Natural killer cell (primary cell): ENCODE results near the gene CFL1. TPM values are rescaled to one million over a fixed set of nuclear protein-coding genes. Genes with fewer than 3 reads are reported as not detected.

Experiments used
- ATAC-seq, 3 donors: fragments of 150-1000 bp in 2 of 3; fragments of 200-7000 bp in 1 of 3; cut with Tn5 transposase; 1 replicate in 1 of 3; 2 replicates in 2 of 3; pipeline ENCODE4 v1.10.0; 2021; ENCODE audit warnings: mild to moderate bottlenecking in 2 of 3, moderate library complexity in 2 of 3
- DNase-seq, 2 donors: peaks; one replicate each; pipeline versions ENCODE4 v3.0.0 to v3.0.0-alpha.2; 2013 to 2021; ENCODE audit warnings: mixed read lengths in 1 of 2
- H3K27ac ChIP-seq: one replicate; pipeline ENCODE4 v1.5.1; 2013; ENCODE audit warnings: mild to moderate bottlenecking, low read length
- H3K27me3 ChIP-seq: one replicate; pipeline ENCODE4 v1.6.1; 2013; ENCODE audit warnings: low read length; ENCODE audit not compliant: control insufficient read depth, insufficient read depth
- H3K36me3 ChIP-seq: one replicate; pipeline ENCODE4 v1.6.1; 2013; ENCODE audit warnings: low read length; ENCODE audit not compliant: control insufficient read depth, insufficient read depth
- H3K4me1 ChIP-seq: one replicate; pipeline ENCODE4 v1.6.1; 2013; ENCODE audit warnings: low read length; ENCODE audit not compliant: control insufficient read depth, insufficient read depth
- H3K4me3 ChIP-seq: one replicate; pipeline ENCODE4 v1.5.1; 2013; ENCODE audit warnings: low read length
- H3K9me3 ChIP-seq: one replicate; pipeline ENCODE4 v1.6.1; 2013; ENCODE audit warnings: low read length; ENCODE audit not compliant: control insufficient read depth, insufficient read depth
- H3K27ac Mint-ChIP-seq, 2 donors: one replicate each; pipeline ENCODE4 v1.8.0; 2022; ENCODE audit warnings: mild to moderate bottlenecking in 2 of 2, mixed read lengths in 2 of 2, moderate library complexity in 1 of 2
- H3K27me3 Mint-ChIP-seq, 2 donors: one replicate each; pipeline ENCODE4 v1.8.0; 2022; ENCODE audit warnings: low read depth in 2 of 2, mixed read lengths in 2 of 2
- H3K36me3 Mint-ChIP-seq: one replicate; pipeline ENCODE4 v1.8.0; 2022; ENCODE audit warnings: mixed read lengths
- H3K4me1 Mint-ChIP-seq, 2 donors: one replicate each; pipeline ENCODE4 v1.8.0; 2022; ENCODE audit warnings: mixed read lengths in 2 of 2
- H3K4me3 Mint-ChIP-seq: one replicate; pipeline ENCODE4 v1.8.0; 2022; ENCODE audit warnings: mild to moderate bottlenecking, moderate library complexity, mixed read lengths
- H3K9me3 Mint-ChIP-seq, 2 donors: one replicate each; pipeline ENCODE4 v1.8.0; 2022; ENCODE audit warnings: mixed read lengths in 2 of 2
- CTCF ChIP-seq: fragments of 200-600 bp; IDR thresholded peaks from one replicate; pipeline ENCODE4 v1.8.0; 2022; ENCODE audit warnings: antibody characterized with exemption
- WGBS: methylation state at CpG from one replicate; pipeline ENCODE4 v1.1.7; 2013; ENCODE audit warnings: missing lambda C conversion rate; ENCODE audit not compliant: insufficient coverage; 5-methylcytosine and 5-hydroxymethylcytosine counted together
- intact Hi-C: fragments of 100-400 bp; cut with micrococcal nuclease; formaldehyde crosslinking; loops from one replicate; pipeline ENCODE4 v1.14.2; 2022
- total RNA-seq, 4 donors: library from RNA; stranded (reverse); fragments of 120-200 nt in 1 of 4; gene quantifications; one replicate each; pipeline versions ENCODE4 v1.2.3 to v1.2.4, GENCODE V29; 2013 to 2022

The CFL1 gene
- total RNA-seq, 3 donors from 2014 or later (not counting 1 experiment from before 2014, with no cell fraction given), result 1,035 to 1,220 (median 1,095) TPM

- Histone ChIP-seq H3K4me3 (peak within 1 kb of the TSS; percentile 80), H3K36me3 (peaks cover 42% of the 10 kb centered on the region), H3K27me3 (no peaks in the 10 kb centered on the region), H3K4me1 (peaks cover 42% of the 10 kb centered on the region), H3K27ac (peak within 1 kb of the TSS; percentile 85), H3K9me3 (no peaks in the 10 kb centered on the region)
- peak within 1 kb of the TSS; percentile 98 for H3K4me3 Mint-ChIP-seq
- peak within 1 kb of the TSS; percentile 97 to 98 for H3K27ac Mint-ChIP-seq
- peak; percentile 86 for TF ChIP-seq CTCF
- H3K9me3 Mint-ChIP-seq, result no peaks in the 10 kb centered on the region
- H3K4me1 Mint-ChIP-seq, result peaks cover 45 to 56% of the 10 kb centered on the region in 2 donors
- peak; percentile 97 for DNase-seq
- H3K36me3 Mint-ChIP-seq, result no peaks in the 10 kb centered on the region
- intact Hi-C loops, result loop anchor here (1.0 kb wide), 1 partner anchor 101 kb away; the partner anchor contains the start of gene SART1
- under 1% methylated on average over 78 of the region's 78 CpGs for WGBS
- no peaks in the 10 kb centered on the region for H3K27me3 Mint-ChIP-seq
- peak; percentile 38 to 66 (median 41) for ATAC-seq
Observed at GRCh38 chr11:65860278-65861164, 2.5 kb upstream of the CFL1 start, which contains the start of gene MUS81. TSS of gene MUS81 (plus strand) at chr11:65860433. CDS start at chr11:65860754, 321 bp downstream.

- Histone ChIP-seq H3K4me3 (peak overlapping the region; percentile 80), H3K36me3 (peaks cover 42% of the 10 kb centered on the region), H3K9me3 (no peaks in the 10 kb centered on the region), H3K27me3 (no peaks in the 10 kb centered on the region), H3K4me1 (peaks cover 48% of the 10 kb centered on the region), H3K27ac (peak overlapping the region; percentile 85)
- H3K9me3 Mint-ChIP-seq, result no peaks in the 10 kb centered on the region
- no peaks in the 10 kb centered on the region for H3K36me3 Mint-ChIP-seq
- H3K27me3 Mint-ChIP-seq, result no peaks in the 10 kb centered on the region
- ATAC-seq, result no peak
- no peak for TF ChIP-seq CTCF
- H3K4me1 Mint-ChIP-seq, result peaks cover 46 to 59% of the 10 kb centered on the region in 2 donors
- peak overlapping the region; percentile 98 for H3K4me3 Mint-ChIP-seq
- peak overlapping the region; percentile 97 to 98 for H3K27ac Mint-ChIP-seq
- 0% methylated on average over 16 of the region's 16 CpGs for WGBS
- DNase-seq, result no peak
- intact Hi-C loops, result loop anchor here (1.0 to 5.0 kb wide), 4 partner anchors 13 to 101 kb away; partner anchors contain the start of genes C11orf68, DRAP1, EFEMP2 and SART1
Observed at GRCh38 chr11:65859812-65860277, 1.9 kb upstream of the CFL1 start.

- Histone ChIP-seq H3K27ac (peak overlapping the region; percentile 85), H3K27me3 (no peaks in the 10 kb centered on the region), H3K4me1 (peaks cover 51% of the 10 kb centered on the region), H3K36me3 (peaks cover 42% of the 10 kb centered on the region), H3K4me3 (peak overlapping the region; percentile 80), H3K9me3 (no peaks in the 10 kb centered on the region)
- Mint-ChIP-seq H3K27ac (peak overlapping the region; percentile 97 to 98), H3K4me1 (peaks cover 52 to 65% of the 10 kb centered on the region in 2 donors), H3K9me3 (no peaks in the 10 kb centered on the region), H3K36me3 (peaks cover 6% of the 10 kb centered on the region), H3K27me3 (no peaks in the 10 kb centered on the region), H3K4me3 (peak overlapping the region; percentile 98)
- peak; percentile 65 to 82 (median 66) for ATAC-seq
- no peak for TF ChIP-seq CTCF
- under 1% methylated on average over 46 of the region's 46 CpGs for WGBS
- DNase-seq, result peak; percentile 94 to 96
- intact Hi-C loops, result loop anchor here (1.0 to 5.0 kb wide), 3 partner anchors 14 to 58 kb away; partner anchors contain the start of genes C11orf68, DRAP1 and EFEMP2
Observed at GRCh38 chr11:65859095-65859811, 1.3 kb upstream of the CFL1 start.
